Hepatic stellate cell (primary cell): ENCODE results near the gene GLYR1.

Source experiments
- DNase-seq: peaks from one replicate; pipeline ENCODE4 v3.0.0; 2011; ENCODE audit warnings: low spot score

GLYR1 gene

GRCh38 chr16:4847774-4848587 is 893 bp upstream of the GLYR1 start:
- DNase-seq, result peak; percentile 49

GRCh38 chr16:4846503-4846900 is 586 bp downstream of the GLYR1 start:
- DNase-seq, result peak; percentile 70

- no peak for DNase-seq
Observed at GRCh38 chr16:4840984-4841383, 6.1 kb downstream of the GLYR1 start.

- DNase-seq, result no peak
Observed at GRCh38 chr16:4839942-4840341, 7.1 kb downstream of the GLYR1 start.

GRCh38 chr16:4837733-4838501 is 9.2 kb downstream of the GLYR1 start:
- no peak for DNase-seq

- no peak for DNase-seq
Observed at GRCh38 chr16:4836727-4837126, 10.4 kb downstream of the GLYR1 start.

GRCh38 chr16:4833584-4833983 is 13.5 kb downstream of the GLYR1 start:
- DNase-seq, result no peak

GRCh38 chr16:4832698-4833343 is 14.3 kb downstream of the GLYR1 start:
- DNase-seq, result no peak

- DNase-seq, result no peak
Observed at GRCh38 chr16:4831616-4832015, 15.5 kb downstream of the GLYR1 start.

- no peak for DNase-seq
Observed at GRCh38 chr16:4830408-4830807, 16.7 kb downstream of the GLYR1 start.

- no peak for DNase-seq
Observed at GRCh38 chr16:4828567-4829321, 18.3 kb downstream of the GLYR1 start.

GRCh38 chr16:4826980-4827379 is 20.1 kb downstream of the GLYR1 start:
- DNase-seq, result no peak

- DNase-seq, result no peak
Observed at GRCh38 chr16:4826526-4826925, 20.6 kb downstream of the GLYR1 start.

GRCh38 chr16:4825196-4825595 is 21.9 kb downstream of the GLYR1 start:
- DNase-seq, result no peak

GRCh38 chr16:4820652-4821051 is 26.4 kb downstream of the GLYR1 start:
- no peak for DNase-seq

GRCh38 chr16:4814542-4815173 is 32.4 kb downstream of the GLYR1 start:
- no peak for DNase-seq

GRCh38 chr16:4814046-4814445 is 33.0 kb downstream of the GLYR1 start:
- no peak for DNase-seq

- DNase-seq, result no peak
Observed at GRCh38 chr16:4813251-4814003, 33.7 kb downstream of the GLYR1 start.

GRCh38 chr16:4811773-4812172 is 35.3 kb downstream of the GLYR1 start:
- no peak for DNase-seq

GRCh38 chr16:4811242-4811641 is 35.8 kb downstream of the GLYR1 start:
- no peak for DNase-seq

- no peak for DNase-seq
Observed at GRCh38 chr16:4806280-4806679, 40.8 kb downstream of the GLYR1 start.
